Neural crest cell (in vitro differentiated cells): Measurements from ENCODE around the gene DUSP6. TPM values are rescaled to one million over a fixed set of nuclear protein-coding genes. Genes with fewer than 3 reads are reported as not detected.
"Not testable (repeated sequence)": the region's sequence is repeated elsewhere in the genome, so short reads cannot be mapped to it uniquely, and the experiment has no call there.

Experiments
- DNase-seq: peaks from one replicate; pipeline ENCODE4 v3.0.0; 2021; ENCODE audit warnings: low read depth, mixed read lengths, low spot score
- H3K27ac Mint-ChIP-seq: one replicate; pipeline ENCODE4 v1.8.0; 2021; ENCODE audit warnings: mild to moderate bottlenecking, mixed read lengths; ENCODE audit not compliant: unreplicated experiment
- H3K27me3 Mint-ChIP-seq: 2 replicates; pipeline ENCODE4 v1.8.0; 2021; ENCODE audit warnings: low read depth, mild to moderate bottlenecking, mixed read lengths
- H3K36me3 Mint-ChIP-seq: 2 replicates; pipeline ENCODE4 v1.8.0; 2021; ENCODE audit warnings: low read depth, mild to moderate bottlenecking, mixed read lengths
- H3K4me1 Mint-ChIP-seq: 2 replicates; pipeline ENCODE4 v1.8.0; 2021; ENCODE audit warnings: mixed read lengths
- H3K4me3 Mint-ChIP-seq: one replicate; pipeline ENCODE4 v1.8.0; 2021; ENCODE audit warnings: mild to moderate bottlenecking, mixed read lengths
- H3K9me3 Mint-ChIP-seq: 2 replicates; pipeline ENCODE4 v1.8.0; 2021; ENCODE audit warnings: mixed read lengths
- CTCF ChIP-seq: fragments of 200-600 bp; sonication (generic); conservative IDR thresholded peaks from 2 replicates; pipeline ENCODE4 v1.5.0; 2021; ENCODE audit warnings: antibody characterized with exemption, mild to moderate bottlenecking
- total RNA-seq: library from RNA; stranded (reverse); gene quantifications from 2 replicates; pipeline ENCODE4 v1.2.1, GENCODE V29; 2021

The DUSP6 gene
- total RNA-seq, 1 donor from 2014 or later = 112 TPM

GRCh38 chr12:89339526-89339925 is 12.8 kb downstream of the DUSP6 start:
- TF ChIP-seq CTCF = no peak
- no peak overlapping the region for H3K4me3 Mint-ChIP-seq
- DNase-seq = no peak
- H3K27me3 Mint-ChIP-seq = no peaks in the 10 kb centered on the region
- H3K27ac Mint-ChIP-seq = no peak overlapping the region
- H3K9me3 Mint-ChIP-seq = peaks cover 3% of the 10 kb centered on the region
- H3K36me3 Mint-ChIP-seq = peaks cover 4% of the 10 kb centered on the region
- H3K4me1 Mint-ChIP-seq = peaks cover 57% of the 10 kb centered on the region

GRCh38 chr12:89337136-89337535 is 15.2 kb downstream of the DUSP6 start:
- not testable (repeated sequence) for H3K27me3 Mint-ChIP-seq, H3K9me3 Mint-ChIP-seq, H3K27ac Mint-ChIP-seq, DNase-seq, H3K36me3 Mint-ChIP-seq, H3K4me3 Mint-ChIP-seq
- H3K4me1 Mint-ChIP-seq = peaks cover 51% of the 10 kb centered on the region

- DNase-seq = no peak
- Mint-ChIP-seq H3K27me3 (no peaks in the 10 kb centered on the region), H3K4me3 (no peak overlapping the region)
Measured at GRCh38 chr12:89335452-89336244, 16.7 kb downstream of the DUSP6 start.

GRCh38 chr12:89334548-89335169 is 17.6 kb downstream of the DUSP6 start:
- H3K27me3 Mint-ChIP-seq = no peaks in the 10 kb centered on the region
- no peak overlapping the region for H3K4me3 Mint-ChIP-seq
- H3K9me3 Mint-ChIP-seq = peaks cover 6% of the 10 kb centered on the region
- peaks cover 10% of the 10 kb centered on the region for H3K36me3 Mint-ChIP-seq
- TF ChIP-seq CTCF = no peak
- DNase-seq = no peak
- H3K4me1 Mint-ChIP-seq = peaks cover 37% of the 10 kb centered on the region
- H3K27ac Mint-ChIP-seq = no peak overlapping the region

More at GRCh38 chr12:89335452-89336244, 16.7 kb downstream of the DUSP6 start:
- H3K36me3 Mint-ChIP-seq = peaks cover 9% of the 10 kb centered on the region
- peaks cover 42% of the 10 kb centered on the region for H3K4me1 Mint-ChIP-seq
- H3K27ac Mint-ChIP-seq = no peak overlapping the region
- no peak for TF ChIP-seq CTCF
- H3K9me3 Mint-ChIP-seq = peaks cover 4% of the 10 kb centered on the region

GRCh38 chr12:89333564-89334252 is 18.6 kb downstream of the DUSP6 start:
- no peak for DNase-seq
- Mint-ChIP-seq H3K36me3 (peaks cover 6% of the 10 kb centered on the region), H3K9me3 (peaks cover 6% of the 10 kb centered on the region), H3K27ac (peak overlapping the region; percentile 7), H3K4me3 (no peak overlapping the region), H3K4me1 (peaks cover 36% of the 10 kb centered on the region), H3K27me3 (no peaks in the 10 kb centered on the region)
- TF ChIP-seq CTCF = no peak
